Omental fat pad (tissue), 4 donors: ENCODE measurements around the gene HLTF. TPM values are rescaled to one million over a fixed set of nuclear protein-coding genes. Genes with fewer than 3 reads are reported as not detected.

ENCODE experiments used
- small RNA-seq: library from RNA; depleted of rRNA; stranded (forward); fragments of <200 nt; gene quantifications from one replicate; pipeline ENCODE3, GENCODE V24; 2016
- total RNA-seq, 4 donors: library from RNA; depleted of rRNA; stranded (reverse); fragments of >200 nt; gene quantifications; one replicate each; pipeline ENCODE4 v1.1.0, GENCODE V29; 2016

Gene HLTF
- total RNA-seq, 4 donors from 2014 or later: 10.2 to 20.5 (median 18.3) TPM

Small RNA genes within 50 kb of the gene (small RNA-seq; reads per million reads assigned to genes)
- not detected for gene RF00019

Other genes starting within 250 kb of the HLTF start
- 10 to 100 TPM in 3 of 4 donors, 1 to 10 TPM in 1; 4.8 to 21.5 (median 14.4) TPM for gene CPA3, start 221.2 kb downstream of the HLTF start, total RNA-seq
- gene GYG1, start 95.0 kb downstream of the HLTF start, total RNA-seq: 10 to 100 TPM; 23.2 to 40.8 (median 30.4) TPM
- gene HPS3, start 43.1 kb upstream of the HLTF start, total RNA-seq: 10 to 100 TPM; 12.5 to 19.8 (median 17.6) TPM
- gene CP, start 135.3 kb upstream of the HLTF start, total RNA-seq: 10 to 100 TPM in 2 of 4 donors, 1 to 10 TPM in 1, under 1 TPM in 1; 0.95 to 24.3 (median 9.3) TPM
- 10 to 100 TPM; 11.3 to 81.5 (median 20.5) TPM for gene TM4SF18, start 247.1 kb upstream of the HLTF start, total RNA-seq